ENCODE data around the gene IL7R.
"Not testable (repeated sequence)": the region's sequence is repeated elsewhere in the genome, so short reads cannot be mapped to it uniquely, and the experiment has no call there.

IL7R gene

GRCh38 chr5:35842856-35843255 lies 13.8 kb upstream of the IL7R start:
- no peak for DNase-seq

- not testable (repeated sequence) for DNase-seq
Observed at GRCh38 chr5:35845508-35845907, 11.2 kb upstream of the IL7R start.

DNA sequence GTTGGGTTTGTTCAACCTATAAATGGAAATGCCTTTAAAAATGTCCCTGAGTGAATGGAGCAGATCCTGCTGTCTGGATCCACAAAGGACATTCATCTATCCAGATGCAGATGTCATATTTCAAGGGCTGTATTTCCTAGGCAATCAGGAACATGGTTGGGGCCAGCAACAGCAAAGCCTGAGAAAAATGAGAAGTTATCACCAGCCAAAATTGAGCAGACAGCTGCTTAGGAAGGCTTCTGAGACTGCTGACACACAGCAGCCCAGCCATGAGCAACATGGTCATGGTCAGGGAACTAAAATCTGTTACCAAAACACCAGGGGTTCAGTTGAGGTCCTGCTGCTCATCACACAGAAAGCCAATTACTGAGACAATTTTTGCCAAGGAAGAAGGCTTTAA lies 9.2 kb upstream of the IL7R start:
- DNase-seq: no peak

- DNase-seq: no peak
Observed at GRCh38 chr5:35847961-35848360, 8.7 kb upstream of the IL7R start.

- DNase-seq: no peak
Observed at GRCh38 chr5:35849860-35850259, 6.8 kb upstream of the IL7R start.

DNA sequence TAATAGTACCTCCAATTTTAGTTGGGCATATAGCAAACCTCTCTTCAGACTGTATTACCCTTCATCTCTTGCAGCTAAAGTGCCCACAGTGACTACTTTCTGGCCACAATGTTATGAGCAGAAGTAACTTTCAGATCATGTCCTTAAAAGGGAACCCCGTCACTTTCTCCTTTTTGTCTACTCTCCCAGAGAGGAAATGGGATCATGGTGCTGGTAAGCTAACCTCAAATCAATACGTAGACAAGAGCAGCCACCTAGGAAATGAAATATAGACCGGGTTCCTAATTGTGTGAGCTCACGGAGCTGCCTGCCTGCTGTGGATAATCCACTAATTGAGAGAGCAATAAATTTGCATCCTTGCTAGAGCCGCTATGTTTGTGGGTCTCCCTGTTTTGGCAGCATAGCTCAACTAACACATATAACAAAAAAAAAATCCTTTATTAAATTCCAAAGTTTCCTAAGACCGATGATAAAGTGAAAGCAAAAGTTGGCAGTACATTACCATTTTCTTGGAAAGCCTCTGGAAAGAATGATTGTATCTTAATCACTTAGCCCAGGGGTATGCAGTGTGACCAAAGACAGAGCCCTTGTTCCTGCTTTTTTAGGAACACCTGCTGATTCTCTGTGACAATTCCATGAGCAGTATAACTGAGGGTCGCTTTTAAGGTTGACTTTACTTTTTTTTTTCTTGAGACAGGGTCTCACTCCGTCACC lies 5.6 kb upstream of the IL7R start:
- DNase-seq: no peak

DNA sequence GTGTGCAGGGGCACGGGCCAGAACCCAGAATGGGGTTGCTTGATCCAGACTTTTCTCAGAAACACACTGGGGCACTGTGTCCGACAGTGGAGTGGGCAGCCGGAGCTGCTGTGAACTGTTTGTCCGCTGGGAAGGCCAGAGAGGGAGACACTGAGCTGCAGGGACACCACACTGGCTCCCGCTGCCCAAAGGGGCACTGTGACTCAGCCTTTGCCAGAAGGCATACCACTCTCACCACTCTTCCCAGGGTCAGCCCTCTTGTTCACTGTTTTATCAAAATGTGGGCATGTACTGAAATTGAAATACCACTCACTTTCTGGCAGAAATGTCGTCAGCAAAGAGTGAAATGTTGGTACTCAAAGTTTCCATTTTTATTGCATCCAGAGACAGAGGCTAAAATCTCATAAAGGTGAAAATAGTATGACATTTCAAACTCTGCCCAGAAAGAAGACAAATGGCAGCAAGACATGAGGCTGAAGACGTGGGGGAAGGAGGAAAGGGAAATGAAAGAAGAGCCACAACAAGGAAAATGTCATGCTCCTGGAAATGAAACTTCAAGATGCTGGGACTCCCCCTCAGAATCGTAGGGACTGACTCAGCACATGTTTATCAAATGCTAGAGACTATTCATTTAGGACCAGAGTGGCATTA lies 4.5 kb upstream of the IL7R start:
- no peak for DNase-seq

- no peak for DNase-seq
Observed at GRCh38 chr5:35852773-35853172, 3.9 kb upstream of the IL7R start.

DNA sequence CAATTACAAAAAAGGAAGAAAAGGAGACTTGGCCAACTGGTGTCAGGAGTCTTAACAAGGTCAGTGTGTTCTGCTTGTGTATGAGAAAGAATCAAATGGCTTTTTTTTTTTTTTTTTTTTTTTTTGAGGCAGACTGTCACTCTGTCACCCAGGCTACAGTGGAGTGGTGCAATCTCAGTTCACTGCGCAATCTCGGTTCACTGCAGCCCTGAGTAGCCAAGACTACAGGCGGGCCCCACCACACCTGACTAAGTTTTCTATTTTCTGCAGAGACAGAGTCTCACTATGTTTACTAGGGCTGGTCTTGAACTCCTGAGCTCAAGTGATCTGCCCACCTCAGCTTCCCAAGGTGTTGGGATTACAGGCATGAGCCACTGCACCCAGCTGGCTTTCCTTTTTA lies 3.1 kb upstream of the IL7R start:
- DNase-seq: no peak

DNA sequence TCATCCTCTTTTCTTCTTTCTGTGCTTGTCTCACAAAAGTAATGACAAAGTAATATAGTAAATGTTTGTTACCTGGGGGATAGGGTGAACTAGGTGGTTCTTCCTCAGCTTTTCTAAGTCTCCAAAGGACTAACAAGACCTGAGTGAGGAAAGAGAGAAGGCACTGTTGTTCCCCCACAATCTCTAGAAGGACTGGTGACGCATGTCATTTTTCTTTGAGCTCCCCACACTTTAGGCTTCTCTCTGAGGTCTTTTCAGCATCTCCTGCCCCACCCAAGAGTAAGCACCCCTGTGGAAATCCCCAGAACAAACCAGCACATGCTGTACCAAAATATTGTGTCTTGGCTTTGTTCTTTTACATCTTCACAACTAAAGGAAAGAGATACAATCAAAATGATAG lies 2.4 kb upstream of the IL7R start:
- no peak for DNase-seq

DNA sequence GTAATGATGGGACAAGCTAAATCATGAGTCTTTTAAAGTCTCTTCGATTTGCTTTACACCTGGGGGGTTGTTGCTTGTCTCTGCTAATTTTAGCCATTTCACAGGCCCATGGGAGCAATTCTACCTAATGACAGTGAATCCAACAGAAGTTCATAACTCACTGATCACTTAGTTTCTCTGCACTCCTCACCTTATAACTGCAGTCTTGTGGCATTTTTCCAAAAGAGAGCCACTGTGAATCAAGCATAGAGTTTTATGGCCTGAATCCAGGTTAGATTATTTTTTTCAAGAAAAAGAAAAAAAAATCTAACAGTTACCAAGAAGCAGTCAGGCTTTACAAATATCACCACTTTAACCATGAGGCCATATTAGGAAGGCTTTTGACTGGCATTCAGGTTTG lies 1.5 kb upstream of the IL7R start:
- DNase-seq: no peak

DNA sequence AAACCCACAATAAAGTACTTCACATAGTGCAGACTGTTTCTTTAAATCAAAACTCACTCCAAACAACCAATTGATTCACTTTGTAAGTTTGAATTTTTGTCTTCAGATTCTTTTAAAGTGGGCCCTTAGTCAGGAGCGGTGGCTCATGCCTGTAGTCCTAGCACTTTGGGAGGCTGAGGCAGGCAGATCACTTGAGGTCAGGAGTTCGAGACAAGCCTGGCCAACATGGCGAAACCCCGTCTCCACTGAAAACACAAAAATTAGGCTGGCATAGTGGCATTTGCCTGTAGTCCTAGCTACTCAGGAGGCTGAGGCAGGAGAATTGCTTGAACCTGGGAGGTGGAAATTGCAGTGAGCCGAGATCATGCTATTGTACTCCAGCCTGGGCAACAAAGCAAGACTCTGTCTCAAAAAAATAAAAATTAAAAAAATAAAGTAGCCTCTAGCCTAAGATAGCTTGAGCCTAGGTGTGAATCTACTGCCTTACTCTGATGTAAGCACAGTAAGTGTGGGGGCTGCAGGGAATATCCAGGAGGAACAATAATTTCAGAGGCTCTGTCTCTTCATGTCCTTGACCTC lies 416 bp upstream of the IL7R start:
- not testable (repeated sequence) for DNase-seq

GRCh38 chr5:35857606-35858205 lies 1.0 kb downstream of the IL7R start:
- DNase-seq: no peak

DNA sequence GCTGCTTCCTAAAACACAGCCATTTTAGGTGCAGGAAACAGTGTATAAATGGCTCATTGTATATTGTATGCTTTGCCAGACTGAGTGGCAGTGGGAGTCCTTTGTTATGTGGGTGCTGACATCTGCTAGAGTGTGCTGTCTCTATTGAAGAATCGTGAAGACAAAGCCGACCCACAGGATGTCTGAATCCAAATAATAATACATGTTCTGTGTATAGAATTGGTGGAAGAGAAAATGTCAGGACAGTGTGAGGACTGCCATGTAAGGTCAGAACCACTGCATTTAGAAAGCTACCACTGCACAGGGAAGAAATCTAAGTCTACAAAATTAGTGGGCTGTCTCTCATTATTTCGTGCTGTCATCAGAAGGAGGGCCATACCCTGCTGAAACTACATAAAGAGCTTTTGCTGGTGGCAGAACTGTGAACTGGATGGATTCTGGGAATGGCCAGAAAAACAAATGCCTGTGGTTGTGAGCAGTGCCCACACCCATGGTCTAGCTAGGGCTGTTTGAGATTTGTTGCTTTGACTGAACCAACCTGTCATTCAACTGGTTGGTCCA lies 2.5 kb downstream of the IL7R start:
- DNase-seq: no peak

- no peak for DNase-seq
Observed at GRCh38 chr5:35860686-35861085, 4.0 kb downstream of the IL7R start.

GRCh38 chr5:35861718-35862117 lies 5.0 kb downstream of the IL7R start:
- DNase-seq: no peak

DNA sequence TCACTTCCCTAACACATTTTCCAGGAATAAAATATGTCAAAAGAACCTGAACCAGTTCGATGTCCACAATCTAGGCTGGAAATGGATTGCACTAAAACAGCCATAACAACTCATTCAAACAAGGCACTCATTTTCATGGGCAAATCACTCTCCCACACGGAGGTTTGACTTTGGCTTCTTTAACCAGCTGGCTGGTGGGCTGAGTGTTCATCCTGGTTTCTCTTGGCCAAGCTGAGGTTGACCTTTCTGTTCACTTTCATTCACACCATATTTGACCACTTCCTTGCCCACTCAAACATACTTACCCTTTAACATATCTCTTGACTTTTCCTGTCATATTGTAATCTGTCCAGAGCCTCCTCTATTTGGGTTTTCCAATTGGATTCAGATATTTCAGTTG lies 5.4 kb downstream of the IL7R start:
- DNase-seq: no peak

GRCh38 chr5:35863159-35863558 lies 6.5 kb downstream of the IL7R start:
- no peak for DNase-seq

DNA sequence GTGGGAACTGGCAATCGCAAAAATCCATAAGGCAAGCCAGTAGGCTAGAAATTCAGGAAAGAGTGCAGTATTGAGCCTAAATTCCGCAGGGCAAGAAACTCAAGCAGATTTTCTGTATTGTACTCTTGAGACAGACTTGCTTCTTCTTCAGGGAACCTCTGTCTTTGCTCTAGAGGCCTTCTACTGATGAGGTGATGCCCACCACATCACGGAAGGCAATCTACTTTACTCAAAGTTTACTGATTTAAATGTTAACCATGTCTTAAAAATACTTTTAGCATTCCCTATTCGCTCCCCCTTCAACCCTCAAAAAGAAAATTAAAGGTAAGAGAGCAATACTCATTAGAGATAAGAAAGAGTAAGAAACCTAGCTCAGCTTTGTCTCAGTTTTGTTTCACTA lies 11.3 kb downstream of the IL7R start:
- no peak for DNase-seq

GRCh38 chr5:35869685-35870277 lies 13.1 kb downstream of the IL7R start:
- no peak for DNase-seq

- DNase-seq: no peak
Observed at GRCh38 chr5:35870605-35871004, 13.9 kb downstream of the IL7R start.

- DNase-seq: no peak
Observed at GRCh38 chr5:35876454-35876853, 19.8 kb downstream of the IL7R start.

DNA sequence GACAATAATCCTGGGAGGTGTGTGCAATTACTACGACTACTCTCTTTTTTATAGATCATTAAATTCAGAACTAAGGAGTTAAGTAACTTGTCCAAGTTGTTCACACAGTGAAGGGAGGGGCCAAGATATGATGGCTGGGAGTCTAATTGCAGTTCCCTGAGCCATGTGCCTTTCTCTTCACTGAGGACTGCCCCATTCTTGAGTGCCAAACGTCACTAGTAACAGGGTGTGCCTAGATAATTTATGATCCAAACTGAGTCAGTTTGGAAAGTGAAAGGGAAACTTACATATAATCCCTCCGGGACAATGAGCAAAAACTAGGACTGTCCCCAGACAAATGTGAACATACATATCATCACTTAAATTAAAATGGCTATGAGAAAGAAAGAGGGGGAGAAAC lies 20.2 kb downstream of the IL7R start:
- DNase-seq: no peak
